ENCODE measurements around the gene DISP3. TPM values are rescaled to one million over a fixed set of nuclear protein-coding genes. Genes with fewer than 3 reads are reported as not detected.
A peak's percentile ranks its signal among the peaks of the same experiment; 100 is the strongest.

Gene DISP3
- total RNA-seq, 2 experiments from 2014 or later, result 0.97 to 1.7 TPM

GRCh38 chr1:11434501-11434900, 44.5 kb upstream of the DISP3 start:
- Histone ChIP-seq H3K9me2 (ENCODE audit: insufficient read depth, low read length) (no peaks in the 10 kb centered on the region), H3K79me2 (ENCODE audit: insufficient read depth, low read depth, low read length) (no peaks in the 10 kb centered on the region), H3K9me3 (ENCODE audit: low read length) (no peaks in the 10 kb centered on the region), H3K36me3 (ENCODE audit: insufficient read depth, low read length) (no peaks in the 10 kb centered on the region), H3K27ac (ENCODE audit: low read depth, low read length, poor library complexity, severe bottlenecking) (no peak overlapping the region), H2AFZ (ENCODE audit: low read length) (no peak overlapping the region), H4K20me1 (ENCODE audit: insufficient read depth, low read length) (no peaks in the 10 kb centered on the region), H3K4me2 (ENCODE audit: low read length) (no peak overlapping the region), H3K4me1 (ENCODE audit: insufficient read depth, low read length, poor library complexity, severe bottlenecking) (no peaks in the 10 kb centered on the region), H3K4me3 (ENCODE audit: low read depth, low read length, poor library complexity, severe bottlenecking) (no peak overlapping the region)
- ChIA-PET CTCF (ENCODE audit: unreplicated experiment) (no interaction called here), POLR2A (no interaction called here)
- TF ChIP-seq EZH2phosphoT487 (IDR thresholded peaks at IDR 0.05; ENCODE audit: borderline replicate concordance, low read depth, low read length) (no peak), CTCF (conservative IDR thresholded peaks at IDR 0.05; ENCODE audit: low read length) (no peak)
- intact Hi-C loops (cut with micrococcal nuclease; ENCODE audit: unreplicated experiment), result no loop called here
- BruUV-seq (replicated peaks), result no TSS peak
- DNase-seq (ENCODE audit: low spot score), result peak; percentile 51

GRCh38 chr1:11434926-11435325, 44.0 kb upstream of the DISP3 start:
- H3K4me2 ChIP-seq (ENCODE audit: low read length), result no peak overlapping the region
- no peak for TF ChIP-seq EZH2phosphoT487 (IDR thresholded peaks at IDR 0.05; ENCODE audit: borderline replicate concordance, low read depth, low read length)
- TF ChIP-seq CTCF (conservative IDR thresholded peaks at IDR 0.05; ENCODE audit: low read length), result no peak
- H3K4me3 ChIP-seq (ENCODE audit: low read depth, low read length, poor library complexity, severe bottlenecking), result no peak overlapping the region
- no peaks in the 10 kb centered on the region for H3K36me3 ChIP-seq (ENCODE audit: insufficient read depth, low read length)
- no peaks in the 10 kb centered on the region for H3K79me2 ChIP-seq (ENCODE audit: insufficient read depth, low read depth, low read length)
- no peaks in the 10 kb centered on the region for H3K9me2 ChIP-seq (ENCODE audit: insufficient read depth, low read length)
- intact Hi-C loops (cut with micrococcal nuclease; ENCODE audit: unreplicated experiment), result no loop called here
- no peaks in the 10 kb centered on the region for H3K4me1 ChIP-seq (ENCODE audit: insufficient read depth, low read length, poor library complexity, severe bottlenecking)
- ChIA-PET POLR2A (no interaction called here), CTCF (ENCODE audit: unreplicated experiment) (no interaction called here)
- no peak overlapping the region for H2AFZ ChIP-seq (ENCODE audit: low read length)
- BruUV-seq (replicated peaks), result no TSS peak
- no peaks in the 10 kb centered on the region for H4K20me1 ChIP-seq (ENCODE audit: insufficient read depth, low read length)
- H3K27ac ChIP-seq (ENCODE audit: low read depth, low read length, poor library complexity, severe bottlenecking), result no peak overlapping the region
- H3K9me3 ChIP-seq (ENCODE audit: low read length), result no peaks in the 10 kb centered on the region
- no peak for DNase-seq (ENCODE audit: low spot score)

- no peaks in the 10 kb centered on the region for H3K4me1 ChIP-seq (ENCODE audit: insufficient read depth, low read length, poor library complexity, severe bottlenecking)
- no peaks in the 10 kb centered on the region for H3K36me3 ChIP-seq (ENCODE audit: insufficient read depth, low read length)
- no peak overlapping the region for H3K4me2 ChIP-seq (ENCODE audit: low read length)
- POLR2A ChIA-PET, result no interaction called here
- H3K79me2 ChIP-seq (ENCODE audit: insufficient read depth, low read depth, low read length), result no peaks in the 10 kb centered on the region
- no peak overlapping the region for H2AFZ ChIP-seq (ENCODE audit: low read length)
- no peak overlapping the region for H3K4me3 ChIP-seq (ENCODE audit: low read depth, low read length, poor library complexity, severe bottlenecking)
- CTCF ChIA-PET (ENCODE audit: unreplicated experiment), result no interaction called here
- no peaks in the 10 kb centered on the region for H3K9me3 ChIP-seq (ENCODE audit: low read length)
- BruUV-seq (replicated peaks), result no TSS peak
- TF ChIP-seq CTCF (conservative IDR thresholded peaks at IDR 0.05; ENCODE audit: low read length) (no peak), EZH2phosphoT487 (IDR thresholded peaks at IDR 0.05; ENCODE audit: borderline replicate concordance, low read depth, low read length) (no peak)
- no peak overlapping the region for H3K27ac ChIP-seq (ENCODE audit: low read depth, low read length, poor library complexity, severe bottlenecking)
- intact Hi-C loops (cut with micrococcal nuclease; ENCODE audit: unreplicated experiment), result no loop called here
- no peak for DNase-seq (ENCODE audit: low spot score)
- no peaks in the 10 kb centered on the region for H3K9me2 ChIP-seq (ENCODE audit: insufficient read depth, low read length)
- H4K20me1 ChIP-seq (ENCODE audit: insufficient read depth, low read length), result no peaks in the 10 kb centered on the region
Observed at GRCh38 chr1:11438996-11439395, 40.0 kb upstream of the DISP3 start.
